Central memory CD4-positive, alpha-beta T cell (primary cell): Measurements from ENCODE around the gene GALNT5.
A peak's percentile ranks its signal among the peaks of the same experiment; 100 is the strongest.

Experiments
- DNase-seq: peaks from one replicate; pipeline ENCODE4 v3.0.0; 2022

The GALNT5 gene

DNA sequence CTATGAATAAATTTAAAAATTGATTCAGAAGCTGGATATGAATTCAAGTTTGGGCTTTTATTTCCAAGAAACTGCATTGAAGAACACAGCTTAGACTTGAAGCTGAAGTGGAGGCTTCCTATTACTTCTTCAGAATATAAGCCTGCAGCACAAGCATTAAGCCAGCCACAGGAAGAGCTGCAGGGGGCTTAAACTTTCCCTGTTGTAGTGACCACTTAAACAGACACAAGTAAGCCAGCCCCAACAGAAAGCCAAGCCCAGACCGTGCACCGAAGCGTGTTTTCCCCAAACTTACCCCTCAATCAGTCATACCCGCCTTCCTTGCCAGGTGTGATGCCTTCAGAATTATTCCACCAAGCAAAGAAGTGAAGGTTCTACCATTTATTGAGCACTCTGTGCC is 39.5 kb downstream of the GALNT5 start:
- no peak for DNase-seq

DNA sequence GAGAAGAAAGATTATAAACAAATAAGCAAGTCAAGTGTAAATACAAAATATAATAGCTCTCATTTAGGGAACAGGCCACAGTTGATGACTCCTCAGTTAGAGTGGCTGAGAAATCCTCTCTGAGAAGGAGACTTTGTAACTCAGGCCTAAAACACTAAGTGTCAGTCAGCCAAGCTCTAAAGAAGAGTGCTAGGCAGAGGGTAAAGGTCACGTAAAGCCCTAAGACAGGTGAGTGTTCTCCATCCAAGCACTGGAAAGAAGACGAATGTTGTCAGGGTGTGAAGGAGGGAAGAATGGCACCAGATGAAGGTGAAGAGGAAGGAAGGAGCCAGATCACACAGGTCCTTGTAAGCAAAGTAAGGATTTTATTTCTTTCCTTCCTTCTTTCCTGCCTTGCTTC is 43.8 kb downstream of the GALNT5 start:
- no peak for DNase-seq

DNA sequence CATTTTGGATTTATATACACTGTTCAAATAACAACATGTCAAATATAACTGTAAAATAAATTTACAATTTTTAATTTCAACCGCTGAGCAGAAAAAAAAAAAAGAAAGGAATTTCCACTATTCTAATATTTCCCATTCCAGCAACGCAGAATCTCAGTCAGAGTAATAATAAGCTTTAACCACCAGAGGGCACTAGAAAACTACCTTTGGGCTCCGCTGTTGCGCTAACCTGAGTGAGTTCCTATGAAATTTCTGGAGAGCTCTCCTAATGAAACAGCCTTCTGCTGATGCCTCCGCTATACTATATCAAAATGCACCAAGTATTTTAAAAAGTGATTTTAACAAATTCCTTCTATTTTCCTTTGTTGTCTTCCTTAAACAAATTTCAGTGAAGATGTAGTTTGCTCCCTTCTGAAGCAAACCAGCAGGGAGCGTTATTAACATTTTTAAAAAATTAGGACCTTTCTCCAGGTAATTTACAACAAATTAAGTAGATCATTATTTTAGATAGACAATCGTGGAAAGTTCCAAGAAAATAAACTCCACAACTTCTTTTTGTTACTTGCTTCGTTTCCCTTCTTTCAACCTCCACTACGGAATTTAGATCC is 45.1 kb downstream of the GALNT5 start:
- peak; percentile 49 for DNase-seq

DNA sequence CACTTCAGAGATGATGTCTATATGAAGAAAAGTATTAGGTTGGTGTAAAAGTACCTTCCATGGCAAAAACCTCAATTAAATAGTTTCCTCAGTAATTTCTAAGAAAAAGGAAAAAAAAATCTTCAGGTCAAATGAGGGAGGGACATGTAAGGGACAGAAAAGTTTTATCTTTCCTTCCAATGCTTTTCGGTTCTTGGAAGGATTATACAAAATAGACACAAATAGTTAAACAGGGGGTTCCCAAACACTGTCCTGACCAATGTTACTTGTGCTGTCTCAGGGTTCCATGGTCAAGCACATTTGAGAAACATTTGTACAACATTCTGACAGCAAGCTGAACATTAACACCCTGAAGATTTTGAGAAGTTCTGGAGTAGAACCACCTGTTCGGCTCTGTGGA is 46.1 kb downstream of the GALNT5 start:
- no peak for DNase-seq

DNA sequence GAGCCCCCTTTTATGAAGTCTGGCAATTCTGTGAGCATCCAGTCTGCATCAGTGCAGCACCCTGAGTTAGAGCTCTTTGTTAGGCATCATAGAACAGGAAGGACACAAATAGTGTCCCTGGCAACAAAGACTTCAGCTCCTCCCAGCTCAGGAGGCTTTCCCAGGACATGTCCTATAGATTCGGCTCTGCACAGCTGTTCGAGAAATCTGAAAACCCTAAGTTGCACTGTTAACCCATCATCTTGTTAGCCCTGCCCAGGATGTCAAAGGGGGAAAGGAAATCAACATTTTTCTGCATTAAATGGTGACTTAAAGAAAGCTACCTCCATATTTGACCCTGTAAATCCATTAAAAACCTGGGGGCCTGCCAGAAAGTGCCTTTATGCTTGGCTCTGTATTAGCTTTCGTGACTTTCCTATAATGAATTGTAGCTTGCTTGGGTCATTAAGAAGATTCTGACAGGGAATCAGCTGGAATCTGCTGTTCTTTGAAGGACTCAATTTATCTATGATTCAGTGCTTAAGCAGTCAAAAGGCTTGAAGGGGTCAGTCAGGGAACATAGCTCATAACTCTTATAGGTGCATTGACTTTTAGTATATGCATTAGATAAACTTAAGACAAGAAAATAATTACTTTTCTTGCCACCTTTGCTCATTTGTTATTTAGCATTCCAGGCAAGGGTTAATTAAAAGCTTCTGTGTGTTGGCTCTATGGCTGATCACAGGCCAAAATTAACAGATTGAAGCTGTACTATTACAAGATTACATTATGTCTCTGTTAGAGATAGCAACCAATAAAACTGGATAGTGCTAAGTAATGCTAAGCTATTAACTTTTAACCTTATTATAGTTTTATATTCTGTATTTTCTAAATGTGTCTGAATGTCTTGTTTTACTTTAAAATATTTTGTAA is 47.6 kb downstream of the GALNT5 start:
- DNase-seq: no peak

DNA sequence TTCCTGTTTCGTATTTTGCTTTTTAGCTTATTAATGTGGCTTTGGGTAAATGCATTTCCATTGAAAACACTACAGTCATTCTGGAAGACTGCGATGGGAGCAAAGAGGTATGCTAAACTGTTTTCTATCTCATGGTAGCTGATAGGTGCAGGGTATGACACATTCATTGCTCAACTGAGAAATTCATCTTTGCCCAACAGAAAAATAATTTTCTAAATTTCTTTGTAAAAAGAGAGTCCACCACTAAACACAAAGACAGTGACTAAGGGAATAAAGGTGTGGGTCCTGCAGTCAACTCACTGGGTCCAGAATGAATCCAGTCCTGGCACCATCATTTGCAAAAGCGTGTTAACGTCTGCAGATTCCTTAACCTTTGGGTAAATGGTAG is 48.2 kb downstream of the GALNT5 start:
- no peak for DNase-seq

DNA sequence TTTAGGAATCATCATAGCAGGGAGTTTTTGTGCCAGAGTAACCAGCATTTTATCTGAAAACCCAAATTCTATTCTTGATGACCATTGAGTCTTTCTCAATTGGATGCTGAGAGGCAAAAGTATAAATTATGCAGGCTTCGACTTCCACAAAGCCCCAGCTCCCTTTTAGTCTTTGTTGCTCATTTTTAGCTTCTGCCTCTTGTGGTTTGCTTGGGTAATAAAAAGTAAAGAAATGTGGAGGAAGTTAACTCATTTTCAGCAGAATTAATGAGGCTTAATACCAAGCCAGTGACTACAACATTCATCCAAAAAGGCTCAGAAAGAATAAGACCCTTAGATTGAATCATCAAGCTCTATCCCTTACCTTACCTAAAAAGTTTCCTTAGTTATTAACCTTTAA is 49.5 kb downstream of the GALNT5 start:
- no peak for DNase-seq

DNA sequence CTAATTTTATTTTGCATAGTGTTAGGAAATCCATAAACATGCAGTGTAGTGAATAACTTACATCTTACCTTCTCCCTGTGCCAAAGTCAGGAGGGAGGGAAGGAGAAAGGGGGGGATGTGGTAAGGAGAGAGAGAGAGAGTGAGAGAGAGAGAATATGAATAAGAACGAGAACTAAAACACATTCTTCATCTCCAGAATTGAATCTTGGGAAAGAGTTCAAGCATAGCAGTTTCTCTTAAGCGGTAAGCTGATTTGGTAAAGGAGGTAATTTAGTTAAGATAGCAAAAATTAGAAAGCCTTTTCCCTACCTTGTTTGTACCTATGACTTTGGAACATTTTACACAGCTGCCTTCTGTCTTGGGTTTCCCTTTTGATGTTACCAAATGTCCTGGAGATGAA is 52.4 kb downstream of the GALNT5 start:
- no peak for DNase-seq

DNA sequence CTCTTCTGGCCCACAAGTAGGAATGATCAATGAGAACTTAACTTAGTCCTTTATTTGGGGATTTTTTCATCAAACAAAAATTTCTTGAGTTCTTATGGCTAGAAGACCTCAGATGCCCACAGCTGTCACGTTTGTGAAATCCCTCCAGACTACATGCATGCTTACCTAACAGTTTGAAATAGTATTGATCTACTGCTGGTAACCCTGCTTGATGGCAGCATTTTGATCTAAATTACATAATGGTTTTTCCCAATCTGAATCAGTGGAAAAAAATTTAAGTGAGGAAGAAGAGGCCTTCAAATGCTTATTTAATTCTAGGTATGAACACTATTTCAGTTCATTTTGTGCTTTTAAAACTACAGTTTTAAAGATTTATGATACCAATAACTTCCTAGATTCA is 54.2 kb downstream of the GALNT5 start:
- no peak for DNase-seq

DNA sequence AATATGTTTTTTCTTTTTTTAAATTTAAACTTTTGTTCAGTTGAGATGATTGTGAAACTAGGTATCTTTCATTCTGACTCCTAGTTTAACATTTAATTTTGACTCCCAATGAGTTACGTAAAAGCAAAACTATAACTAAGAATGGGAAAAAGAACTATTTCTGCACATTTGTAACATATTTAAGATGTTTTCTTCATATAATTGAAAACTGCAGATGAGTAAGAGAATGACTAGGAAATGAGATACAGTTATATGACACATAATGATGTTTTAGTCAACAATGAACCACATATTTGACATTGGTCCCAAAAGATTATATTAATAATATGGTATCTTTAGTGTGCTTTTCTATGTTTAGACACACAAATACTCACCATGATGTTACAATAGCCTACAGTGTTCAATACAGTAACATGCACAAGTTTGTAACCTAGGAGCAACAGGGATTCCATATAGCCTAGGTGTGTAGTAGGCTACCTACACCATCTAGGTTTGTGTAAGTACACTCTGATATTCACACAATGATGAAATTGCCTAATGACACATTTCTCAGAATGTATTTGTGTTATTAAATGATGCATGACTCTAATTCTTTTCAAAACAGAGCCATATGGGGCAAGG is 55.5 kb downstream of the GALNT5 start:
- no peak for DNase-seq

DNA sequence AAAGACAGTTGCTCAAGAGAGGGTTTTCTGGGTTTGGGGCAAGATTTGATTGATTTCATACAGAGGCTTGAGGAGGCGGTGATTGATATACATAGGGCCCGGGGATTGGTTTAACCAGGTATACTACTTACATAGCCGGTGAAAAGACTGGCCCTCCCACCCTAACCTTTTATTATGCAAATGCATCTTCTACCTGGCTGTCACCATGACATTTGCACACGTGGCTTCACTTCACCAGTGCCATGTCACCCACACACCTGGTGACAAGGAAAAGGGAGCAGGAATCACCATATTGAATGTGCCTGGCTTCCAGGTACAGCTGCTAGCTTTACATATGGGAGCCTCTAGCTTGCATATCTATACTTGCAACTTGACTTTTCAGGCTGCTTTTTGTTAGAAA is 58.4 kb downstream of the GALNT5 start:
- DNase-seq: no peak

DNA sequence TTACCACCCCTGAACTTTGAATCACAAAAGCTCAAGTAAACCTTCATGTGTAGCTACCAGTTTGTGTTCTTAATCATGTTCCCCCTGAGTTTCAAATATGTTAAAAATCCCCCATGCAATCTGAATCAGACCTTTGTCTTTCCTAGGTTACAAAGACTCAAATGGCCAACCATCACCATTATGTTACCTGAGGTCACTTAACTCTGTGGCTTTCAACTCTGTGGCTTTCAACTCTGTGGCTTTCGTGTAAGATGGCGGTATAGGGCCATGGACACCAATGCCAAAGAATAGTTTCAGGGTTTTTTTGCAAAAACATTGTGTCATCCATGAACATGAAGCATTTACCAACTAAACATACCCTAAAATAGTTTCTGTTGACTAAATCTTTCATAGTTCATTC is 61.4 kb downstream of the GALNT5 start:
- DNase-seq: no peak

DNA sequence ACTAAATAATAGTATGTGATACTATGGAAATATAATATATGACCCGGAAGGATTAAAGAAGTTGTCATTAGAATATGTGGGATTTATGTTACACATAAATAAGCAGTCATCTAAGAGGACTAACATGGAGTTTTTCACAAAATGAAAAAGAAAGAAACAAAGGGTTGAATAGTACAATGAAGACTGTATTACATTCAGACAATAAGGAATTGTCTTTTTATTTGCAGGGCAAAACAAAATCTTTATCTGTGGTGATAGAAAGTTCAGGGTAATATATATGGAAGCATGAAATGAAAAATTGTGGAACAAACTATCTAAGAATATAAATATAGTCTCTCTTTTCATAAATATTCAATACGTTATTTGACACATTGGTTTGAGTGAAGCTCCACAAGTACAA is 62.3 kb downstream of the GALNT5 start:
- DNase-seq: no peak

DNA sequence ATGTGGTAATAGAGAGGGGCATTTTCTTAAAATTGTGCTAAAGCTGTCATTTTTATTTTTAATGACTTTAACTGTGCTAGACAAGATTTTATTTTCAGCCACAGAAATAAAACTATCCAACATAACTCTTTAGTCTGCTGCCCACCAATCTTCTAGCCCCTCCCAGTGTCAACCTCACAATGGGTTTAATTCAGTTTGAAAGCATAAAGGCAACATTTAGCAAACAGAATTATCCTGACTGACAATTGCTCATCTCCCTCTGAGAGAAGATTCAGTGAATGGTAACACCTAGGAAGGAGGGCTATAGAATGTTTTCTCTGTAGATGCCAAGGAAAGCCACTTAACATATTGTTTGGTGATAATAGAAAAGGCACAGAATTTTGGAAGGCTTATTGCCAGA is 62.9 kb downstream of the GALNT5 start:
- DNase-seq: no peak

DNA sequence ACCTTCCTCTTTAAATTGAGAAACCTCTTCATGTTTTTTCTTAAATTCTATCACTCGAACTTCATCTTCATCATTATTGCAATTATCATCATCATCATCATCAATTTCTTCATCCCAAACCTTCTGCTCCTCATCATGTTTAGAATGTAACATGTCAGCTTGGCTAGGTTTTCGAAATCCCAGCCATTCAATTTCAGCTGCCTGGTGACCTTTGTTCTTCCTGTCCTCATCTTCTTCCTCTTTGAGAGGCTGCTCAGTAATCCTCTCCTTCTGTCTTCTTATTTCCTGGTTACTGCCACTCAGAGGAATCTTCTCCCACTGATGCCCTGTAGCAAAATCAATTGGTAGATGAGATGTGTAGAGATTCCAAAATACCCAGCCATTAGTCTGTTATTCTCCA is 64.0 kb downstream of the GALNT5 start:
- no peak for DNase-seq

DNA sequence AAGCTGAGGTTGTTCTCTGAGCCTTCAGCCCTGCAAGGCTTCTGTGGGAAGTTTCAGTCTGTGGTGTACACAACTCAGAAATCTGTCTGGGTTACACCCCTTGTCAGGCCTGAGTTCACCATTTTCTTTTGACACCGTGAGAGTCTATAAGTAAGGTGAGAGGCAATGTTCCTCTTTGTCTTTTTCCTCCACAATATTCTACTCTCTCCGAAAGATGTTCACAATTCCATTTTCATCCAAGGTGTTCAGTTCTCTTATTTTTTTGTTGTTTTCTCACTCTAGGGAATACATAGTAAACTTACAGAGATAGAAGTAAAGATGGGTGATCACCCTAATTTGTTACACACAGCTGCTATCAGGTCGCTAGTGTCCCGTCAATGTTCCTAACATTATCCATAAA is 64.9 kb downstream of the GALNT5 start:
- DNase-seq: no peak

DNA sequence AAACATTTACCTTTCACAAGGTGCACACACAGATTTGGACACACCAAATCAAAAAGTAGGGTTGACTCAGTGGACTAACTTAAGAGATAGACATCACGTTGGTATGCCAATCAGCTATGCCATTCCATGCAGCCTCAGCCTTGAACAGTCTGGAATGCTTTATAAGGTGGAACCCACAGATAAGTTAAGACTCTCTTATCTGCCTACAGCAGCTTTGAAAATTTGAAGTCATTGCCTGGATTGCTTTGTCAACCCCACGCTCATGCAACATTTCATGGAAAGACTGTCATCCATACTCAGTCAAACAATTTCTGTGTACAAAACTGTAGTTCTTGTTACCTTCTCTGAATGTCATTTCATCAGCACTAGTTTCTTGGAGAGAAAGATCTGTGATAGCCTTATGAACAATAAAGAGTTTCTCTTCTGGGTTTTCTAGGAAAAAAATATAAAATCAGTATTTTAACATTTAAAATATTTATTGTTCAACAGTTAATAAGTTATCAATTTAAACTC is 66.9 kb downstream of the GALNT5 start:
- DNase-seq: no peak

DNA sequence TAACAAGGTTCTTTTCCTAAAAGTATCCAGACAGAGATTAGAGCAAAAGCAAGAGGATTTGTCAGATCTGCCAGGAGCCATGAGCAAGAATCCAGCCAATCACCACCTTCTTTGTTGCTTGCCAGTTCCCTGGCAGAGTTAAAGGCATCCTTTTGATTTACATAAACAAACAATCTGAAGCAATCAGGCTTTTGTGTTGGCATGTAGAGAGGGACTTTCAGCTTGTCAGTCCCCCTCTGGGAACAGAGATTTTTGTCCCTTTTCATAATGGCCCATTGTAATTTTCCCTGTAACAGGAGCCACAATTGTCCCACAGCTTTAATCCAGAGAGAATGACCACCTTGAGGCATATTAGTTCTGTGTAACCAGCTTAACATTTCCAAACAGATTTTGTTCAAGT is 68.3 kb downstream of the GALNT5 start, which contains the start of gene ERMN:
ERMN (minus strand) TSS at position 39 of the 400 bp plus-strand sequence. CDS start 182 bp downstream, outside the sequence.
- DNase-seq: no peak

DNA sequence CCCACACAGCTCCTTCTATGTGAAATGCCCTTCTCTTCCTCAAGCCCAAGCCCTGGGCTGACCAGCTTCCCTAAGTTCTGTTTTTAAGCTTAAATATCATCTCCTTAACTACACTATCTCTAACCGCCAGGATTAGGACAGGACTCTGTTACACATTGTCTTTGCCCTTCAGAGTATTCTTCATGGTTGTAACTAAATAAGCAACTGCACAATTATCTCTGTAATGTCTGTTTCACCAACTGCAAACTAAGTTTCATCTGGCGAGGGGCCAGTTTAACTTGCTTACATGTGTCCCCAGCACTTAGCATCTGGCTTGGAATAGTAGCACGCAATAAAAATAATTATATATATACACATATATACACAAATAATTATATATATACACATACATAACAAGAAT is 69.2 kb downstream of the GALNT5 start:
- DNase-seq: no peak

DNA sequence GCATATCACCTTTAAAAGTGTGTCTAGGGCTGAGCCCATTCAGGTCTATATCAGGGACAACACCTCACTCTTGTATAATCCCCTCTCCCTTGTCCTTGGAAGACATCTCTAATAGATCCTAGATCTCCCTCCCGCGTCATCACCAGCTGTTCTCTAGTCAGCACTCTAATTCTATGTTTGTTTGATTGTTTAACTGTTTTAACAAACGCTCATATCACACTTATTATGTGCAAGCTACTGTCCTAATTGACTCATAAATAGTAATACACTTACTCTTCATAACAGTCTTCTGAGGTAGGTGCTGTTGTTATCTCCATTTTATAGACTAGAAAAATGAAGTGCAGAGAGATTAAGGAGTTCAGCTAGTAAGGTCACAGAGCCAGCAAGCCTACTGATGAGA is 69.7 kb downstream of the GALNT5 start:
- DNase-seq: no peak

DNA sequence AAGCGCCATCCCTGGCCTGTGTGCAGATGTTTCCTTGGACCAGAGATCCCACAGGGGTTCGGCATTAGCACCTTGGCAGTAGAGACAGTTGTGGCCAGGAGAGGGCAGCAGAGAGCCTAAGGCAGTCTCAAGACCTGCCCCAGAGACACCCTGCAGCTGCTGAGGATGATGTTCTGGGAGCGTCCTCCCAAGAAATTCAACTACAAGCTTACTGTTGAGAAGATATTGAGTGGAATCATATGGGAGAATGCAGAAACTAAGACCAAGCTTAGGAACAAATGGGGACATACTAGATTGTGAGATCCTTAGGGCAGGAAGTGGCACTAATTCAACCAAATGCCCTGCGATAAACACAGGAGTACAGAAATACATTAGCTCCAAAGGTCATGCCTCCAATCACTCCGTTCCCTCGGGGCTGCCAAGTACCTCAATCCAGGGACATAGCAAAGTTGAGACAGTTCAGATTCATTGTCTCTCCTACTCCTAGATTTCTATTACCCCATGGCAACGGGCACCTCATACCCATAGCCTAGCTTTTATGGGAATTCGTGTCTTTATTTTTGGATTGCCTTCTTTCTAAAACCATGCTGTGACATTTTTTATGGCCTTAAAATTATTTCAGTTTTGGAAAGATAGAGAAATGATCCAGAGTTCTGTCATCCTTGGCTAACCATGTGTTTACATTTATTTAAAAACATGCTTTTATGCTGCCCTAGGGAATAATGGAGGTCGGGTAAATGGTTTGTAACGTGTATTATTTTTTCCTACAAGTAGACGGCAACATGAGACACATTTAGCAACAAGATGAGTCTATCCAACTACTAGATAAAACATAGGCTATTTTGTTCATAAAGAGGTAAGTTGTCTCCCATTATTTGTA is 70.4 kb downstream of the GALNT5 start:
- DNase-seq: peak; percentile 64

DNA sequence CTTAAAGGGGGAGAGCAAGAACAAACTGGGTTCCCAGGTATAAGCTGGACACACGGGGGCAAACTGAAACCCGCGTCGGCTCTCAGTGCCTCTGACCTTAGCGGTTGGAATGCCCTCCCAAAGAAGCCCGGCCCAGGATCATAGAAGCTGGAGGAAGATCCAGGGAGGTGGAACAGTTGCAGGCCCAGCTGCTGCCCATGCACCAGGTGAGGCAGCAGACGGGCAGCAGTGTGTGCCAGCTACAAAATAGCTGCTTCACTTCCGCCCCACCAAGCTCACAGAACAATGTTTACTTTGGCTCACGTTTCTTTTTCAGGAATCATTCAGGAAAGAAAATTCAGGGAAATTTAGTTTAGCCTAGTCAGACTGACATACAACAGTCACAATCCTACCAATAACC is 72.0 kb downstream of the GALNT5 start:
- DNase-seq: no peak
